GM18520 (cell line): ENCODE results near the gene ERAP2.
"Not testable (repeated sequence)": the region's sequence is repeated elsewhere in the genome, so short reads cannot be mapped to it uniquely, and the experiment has no call there.

Experiments used
- ATAC-seq: cut with Tn5 transposase; IDR thresholded peaks from one replicate; pipeline ENCODE4 v1.9.1; 2021; ENCODE audit not compliant: unreplicated experiment

Gene ERAP2

GRCh38 chr5:96876292-96876850, at the start of gene ERAP2:
Gene ERAP2, plus strand, starts transcription at chr5:96876500. Its CDS starts 3,186 bp downstream, at chr5:96879686.
- ATAC-seq = no peak

DNA sequence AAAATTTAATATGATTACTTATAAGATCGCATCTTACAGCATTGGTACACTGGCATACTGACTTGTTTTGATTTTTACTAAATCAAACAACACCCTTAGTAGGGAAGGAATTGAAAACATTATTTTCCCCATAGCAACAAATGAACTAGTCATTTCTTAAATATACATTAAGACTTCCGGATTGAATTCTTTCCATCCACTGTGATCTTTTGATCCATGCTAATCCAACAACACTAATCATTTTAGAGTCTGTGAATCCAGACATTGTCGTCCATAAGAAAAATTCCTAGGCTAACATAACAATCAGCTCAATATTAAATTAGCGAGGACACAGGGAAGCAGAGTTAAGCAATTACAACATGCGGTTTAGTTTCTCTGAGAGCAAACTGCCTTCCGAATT, 47.0 kb upstream of the ERAP2 start:
- ATAC-seq = no peak

GRCh38 chr5:96834016-96834415, 42.3 kb upstream of the ERAP2 start:
- no peak for ATAC-seq

GRCh38 chr5:96835791-96836191, 40.5 kb upstream of the ERAP2 start:
- ATAC-seq = no peak

- no peak for ATAC-seq
These were observed 39.5 kb upstream of the ERAP2 start for GRCh38 chr5:96836817-96837216.

DNA sequence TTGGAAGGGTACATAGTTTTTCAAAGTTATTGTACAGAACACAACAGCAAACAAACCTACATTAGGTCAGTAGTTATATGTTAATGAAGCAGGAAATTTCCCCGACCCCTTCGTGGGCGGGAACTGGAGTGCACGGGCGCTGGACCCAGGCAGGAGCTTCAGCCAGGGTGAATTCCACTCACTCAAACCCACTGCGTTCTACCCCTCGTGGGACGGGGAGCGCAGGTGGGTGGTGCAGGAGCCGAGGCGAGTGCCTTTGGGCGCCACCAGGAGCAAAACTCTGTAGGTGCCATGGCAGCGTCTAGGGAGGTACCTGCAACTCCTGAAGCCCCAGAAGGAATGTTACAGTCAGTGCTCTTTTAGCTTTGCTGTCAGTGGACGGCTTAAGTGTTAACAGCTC, 39.0 kb upstream of the ERAP2 start:
- no peak for ATAC-seq

DNA sequence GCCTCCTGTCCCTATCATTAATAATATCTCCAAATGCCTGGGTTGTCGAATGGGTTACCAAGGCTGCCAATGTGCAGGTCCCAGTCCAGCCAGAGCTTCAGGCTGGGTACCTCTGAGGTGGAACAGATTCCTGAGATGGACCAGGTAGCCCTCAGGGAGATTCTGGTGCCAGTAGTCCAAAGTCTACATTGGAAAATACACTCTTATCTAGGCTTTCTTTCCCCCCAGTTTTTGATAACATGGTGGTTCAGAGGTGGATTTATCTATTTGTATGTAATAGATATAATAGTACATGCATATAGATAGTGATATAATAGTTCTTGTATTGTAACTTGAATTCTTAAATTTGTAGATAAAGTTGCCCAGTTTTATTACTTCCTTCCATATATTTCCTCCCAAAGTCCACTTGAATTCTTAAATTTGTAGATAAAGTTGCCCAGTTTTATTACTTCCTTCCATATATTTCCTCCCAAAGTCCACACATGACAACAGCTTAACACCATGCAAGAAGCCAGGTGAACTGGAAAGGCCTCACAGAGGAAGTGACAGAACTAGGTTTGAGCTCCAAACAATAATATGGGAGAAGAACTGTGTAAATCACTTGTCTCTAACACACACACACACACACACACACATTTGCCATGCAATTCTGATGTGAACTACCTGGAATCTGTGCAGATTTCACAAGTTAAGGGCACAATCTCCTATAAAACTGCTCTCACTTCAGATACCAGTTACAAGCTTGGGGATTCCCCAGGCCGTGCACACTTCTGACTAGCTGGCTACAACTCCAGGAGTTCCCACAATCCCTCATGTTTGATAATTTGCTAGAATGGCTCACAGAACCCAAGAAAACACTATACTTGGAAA, 37.9 kb upstream of the ERAP2 start:
- no peak for ATAC-seq

DNA sequence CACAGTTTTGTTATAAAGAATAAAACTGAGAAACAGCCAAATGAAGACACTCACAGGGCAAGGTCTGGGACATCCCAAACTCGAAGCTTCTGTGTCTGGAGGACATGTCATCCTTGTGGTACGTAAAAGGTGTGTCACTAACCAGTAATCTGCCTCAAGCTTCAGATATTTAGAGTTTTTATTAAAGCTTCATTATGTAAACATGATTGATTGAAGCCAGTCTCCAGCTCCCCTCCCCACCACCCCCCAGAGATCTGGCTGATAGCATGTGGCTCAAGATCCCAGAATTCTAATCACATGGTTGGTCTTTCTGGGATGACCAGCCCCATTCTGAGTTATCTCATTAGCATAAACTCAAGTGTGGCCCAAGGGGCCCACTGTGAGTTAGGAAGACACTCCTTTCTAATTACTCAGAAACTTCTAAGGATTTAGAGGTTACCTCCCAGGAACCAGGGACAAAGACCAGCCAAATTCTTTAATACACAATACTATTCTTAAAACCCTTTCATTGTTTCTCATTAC, 37.2 kb upstream of the ERAP2 start:
- ATAC-seq = no peak

DNA sequence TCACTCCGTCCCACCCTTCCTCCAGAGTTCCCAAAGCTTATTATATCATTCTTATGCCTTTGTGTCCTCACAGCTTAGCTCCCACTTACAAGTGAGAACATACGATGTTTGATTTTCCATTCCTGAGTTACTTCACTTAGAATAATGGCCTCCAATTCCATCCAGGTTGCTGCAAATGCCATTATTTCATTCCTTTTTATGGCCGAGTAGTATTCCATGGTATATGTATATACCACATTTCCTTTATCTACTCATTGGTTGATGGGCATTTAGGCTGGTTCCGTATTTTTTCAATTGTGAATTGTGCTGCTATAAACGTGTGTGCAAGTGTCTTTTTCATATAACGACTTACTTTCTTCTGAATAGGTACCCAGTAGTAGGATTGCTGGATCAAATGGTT, 34.4 kb upstream of the ERAP2 start:
- ATAC-seq = not testable (repeated sequence)

DNA sequence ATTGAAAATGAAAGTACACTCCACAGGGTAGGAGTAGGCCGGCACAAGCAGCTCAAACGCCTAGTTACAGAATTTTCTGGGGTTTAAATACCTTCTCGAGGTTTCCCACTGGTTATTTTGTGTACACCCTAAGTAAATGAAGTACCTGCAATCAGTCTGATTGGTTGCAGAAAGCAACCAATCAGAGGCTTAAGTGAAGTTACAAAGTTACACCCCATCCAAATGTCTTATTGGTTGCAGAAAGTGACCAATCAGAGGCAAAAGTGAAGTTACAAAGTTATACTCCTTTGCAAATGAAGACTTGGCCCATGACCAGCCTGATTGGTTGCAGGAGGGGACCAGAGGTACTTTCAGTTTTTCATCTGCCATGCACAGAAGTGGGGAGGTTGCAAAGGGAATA, 33.2 kb upstream of the ERAP2 start:
- ATAC-seq = no peak

- no peak for ATAC-seq
These were observed 31.8 kb upstream of the ERAP2 start for GRCh38 chr5:96844481-96844990.

DNA sequence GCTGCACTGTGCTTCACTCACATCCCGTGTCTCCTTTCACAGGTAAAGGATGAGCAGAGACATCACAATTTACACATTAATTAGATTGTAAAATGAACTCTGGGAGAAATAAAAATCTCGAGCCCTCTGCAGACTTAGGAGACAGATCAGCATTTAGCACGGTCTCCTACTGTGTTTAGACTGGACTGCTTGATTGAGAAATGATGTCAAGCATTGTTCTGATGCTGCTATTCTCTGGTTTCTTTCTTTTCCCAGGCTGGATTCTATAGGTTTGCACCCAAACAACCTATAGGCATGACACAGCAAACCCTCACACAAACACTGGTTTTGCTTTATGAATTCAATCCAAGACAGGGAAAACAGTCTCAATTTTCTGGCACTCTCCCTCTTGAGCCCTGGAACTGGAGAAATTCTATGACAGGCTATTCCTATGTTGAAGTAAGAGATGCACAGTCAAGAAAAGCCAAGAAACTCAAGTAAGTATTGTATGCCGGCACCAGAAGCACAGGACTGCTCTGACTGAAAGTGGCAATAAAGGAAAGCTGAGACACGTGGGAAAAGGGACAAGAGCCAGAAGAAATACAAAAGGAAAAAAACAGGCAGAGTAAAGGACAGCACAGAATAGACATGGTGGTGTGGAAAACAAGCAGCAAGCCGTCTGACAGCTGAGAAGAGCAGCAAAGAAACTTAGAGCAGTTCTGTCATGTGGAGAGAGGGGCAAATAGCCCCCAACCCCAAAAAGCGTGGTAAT, 24.8 kb upstream of the ERAP2 start:
- ATAC-seq = no peak

GRCh38 chr5:96852759-96853158, 23.5 kb upstream of the ERAP2 start:
- no peak for ATAC-seq

DNA sequence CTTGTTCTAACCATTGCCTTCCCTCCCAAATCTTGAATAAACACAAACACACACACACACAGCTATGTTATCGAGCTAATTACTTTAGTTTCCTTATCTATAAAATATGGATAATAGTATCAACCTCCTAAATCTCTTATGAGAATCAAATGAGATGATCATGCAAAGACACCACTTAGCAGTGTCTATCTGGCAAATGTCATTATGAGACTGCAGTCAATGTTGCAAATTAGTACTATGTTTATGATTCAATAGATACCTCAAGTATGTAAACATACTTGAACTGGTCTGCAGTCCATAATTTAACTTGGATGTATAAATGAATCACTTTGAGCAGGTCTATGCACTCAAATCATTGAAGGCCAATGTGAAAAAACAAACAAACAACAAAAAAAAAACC, 22.2 kb upstream of the ERAP2 start:
- ATAC-seq = no peak

- ATAC-seq = no peak
These were observed 21.0 kb upstream of the ERAP2 start for GRCh38 chr5:96855031-96855872.

- no peak for ATAC-seq
These were observed 19.9 kb upstream of the ERAP2 start for GRCh38 chr5:96856371-96856770.

DNA sequence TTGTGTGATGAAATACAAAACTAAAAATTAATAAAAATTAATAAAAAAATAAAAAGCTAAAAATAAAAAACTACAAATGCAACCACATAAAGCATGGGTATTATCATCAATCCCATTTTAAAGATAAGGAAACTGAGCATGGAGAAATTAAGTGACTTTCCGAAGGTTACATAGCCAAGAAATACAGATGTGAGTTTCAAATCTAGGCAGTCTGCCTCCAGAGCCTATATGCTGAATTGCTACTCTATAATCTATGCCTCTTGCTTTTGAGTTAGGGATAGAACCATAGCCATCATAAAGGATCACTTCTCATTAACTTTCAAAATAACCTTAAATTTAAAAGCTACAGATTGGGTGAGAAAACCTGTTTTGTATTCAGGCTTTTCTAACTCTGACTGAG, 18.8 kb upstream of the ERAP2 start:
- ATAC-seq = no peak

DNA sequence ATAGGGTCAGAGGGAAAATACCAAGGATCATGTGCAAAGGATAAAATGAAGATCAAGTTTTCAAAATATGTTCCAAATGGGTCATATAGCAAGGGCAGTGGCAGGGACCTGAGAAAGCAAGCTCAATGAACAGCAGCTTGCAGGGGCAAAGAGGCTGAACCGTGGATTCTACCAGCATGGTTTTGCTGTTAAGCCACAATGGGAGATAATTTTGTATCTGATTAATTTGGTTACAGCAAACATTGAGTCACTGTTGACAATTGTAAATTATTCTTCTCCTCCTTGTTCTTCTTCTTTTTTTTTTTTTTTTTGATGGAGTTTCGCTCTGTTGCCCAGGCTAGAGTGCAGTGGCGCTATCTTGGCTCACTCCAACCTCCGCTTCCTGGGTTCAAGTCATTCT, 18.4 kb upstream of the ERAP2 start:
- ATAC-seq = no peak

DNA sequence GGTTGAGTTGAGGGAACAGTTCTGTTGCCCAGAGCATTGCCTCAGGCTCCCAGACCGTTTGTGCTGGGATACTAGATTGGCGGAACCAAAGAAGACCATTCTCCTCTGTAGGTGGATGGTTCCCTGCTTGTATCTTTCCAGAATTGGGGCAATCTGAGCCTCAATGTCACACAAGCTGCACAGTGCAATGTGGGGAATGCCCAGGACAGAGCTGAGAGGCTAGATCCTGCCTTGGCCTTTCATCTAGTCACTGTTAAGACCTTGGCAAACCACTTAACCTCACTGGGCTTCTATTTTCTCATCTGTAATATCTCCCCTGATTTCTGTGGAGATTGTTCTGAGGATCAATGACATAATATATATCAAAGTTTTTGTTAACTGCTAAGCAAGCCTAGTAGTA, 16.9 kb upstream of the ERAP2 start:
- ATAC-seq = no peak

GRCh38 chr5:96861076-96861475, 15.2 kb upstream of the ERAP2 start:
- no peak for ATAC-seq

GRCh38 chr5:96863114-96863513, 13.2 kb upstream of the ERAP2 start:
- no peak for ATAC-seq
